Nephron (organoid): Measurements from ENCODE around the gene NSRP1.

Experiments
- H3K27ac Mint-ChIP-seq, 3 experiments: 2 replicates each; pipeline ENCODE4 v1.8.0; 2020; ENCODE audit warnings: mixed read lengths in 3 of 3, mild to moderate bottlenecking in 2 of 3, moderate library complexity in 1 of 3
- H3K27me3 Mint-ChIP-seq: 2 replicates; pipeline ENCODE4 v1.8.0; 2021; ENCODE audit warnings: low read depth, mild to moderate bottlenecking, moderate library complexity, mixed read lengths
- H3K36me3 Mint-ChIP-seq: 2 replicates; pipeline ENCODE4 v1.8.0; 2020; ENCODE audit warnings: low read depth, mixed read lengths
- H3K4me1 Mint-ChIP-seq: 2 replicates; pipeline ENCODE4 v1.8.0; 2020; ENCODE audit warnings: mixed read lengths
- H3K4me3 Mint-ChIP-seq, 3 experiments: 2 replicates each; pipeline ENCODE4 v1.8.0; 2020; ENCODE audit warnings: mild to moderate bottlenecking in 3 of 3, mixed read lengths in 3 of 3, moderate library complexity in 2 of 3
- H3K9me3 Mint-ChIP-seq: 2 replicates; pipeline ENCODE4 v1.8.0; 2020; ENCODE audit warnings: mixed read lengths
- CTCF ChIP-seq, 3 experiments: fragments of 200-600 bp; sonication (generic); IDR thresholded peaks; one replicate each; pipeline ENCODE4 v1.5.0; 2021; ENCODE audit warnings: antibody characterized with exemption in 3 of 3; ENCODE audit not compliant: unreplicated experiment in 3 of 3

Gene NSRP1

GRCh38 chr17:30160419-30161172, 44.0 kb downstream of the NSRP1 start:
- no peak for TF ChIP-seq CTCF (IDR thresholded peaks at IDR 0.05; ENCODE audit: unreplicated experiment in 3 of 3)
- H3K4me3 Mint-ChIP-seq, result no peak overlapping the region
- no peaks in the 10 kb centered on the region for H3K27me3 Mint-ChIP-seq
- H3K4me1 Mint-ChIP-seq, result no peaks in the 10 kb centered on the region
- H3K9me3 Mint-ChIP-seq, result peaks cover 32% of the 10 kb centered on the region
- peaks cover 72% of the 10 kb centered on the region for H3K36me3 Mint-ChIP-seq
- no peak overlapping the region for H3K27ac Mint-ChIP-seq

GRCh38 chr17:30161601-30162000, 45.0 kb downstream of the NSRP1 start:
- no peak overlapping the region for H3K4me3 Mint-ChIP-seq
- H3K36me3 Mint-ChIP-seq, result peaks cover 65% of the 10 kb centered on the region
- H3K4me1 Mint-ChIP-seq, result no peaks in the 10 kb centered on the region
- H3K27ac Mint-ChIP-seq, result no peak overlapping the region
- peaks cover 32% of the 10 kb centered on the region for H3K9me3 Mint-ChIP-seq
- TF ChIP-seq CTCF (IDR thresholded peaks at IDR 0.05; ENCODE audit: unreplicated experiment in 3 of 3), result no peak
- no peaks in the 10 kb centered on the region for H3K27me3 Mint-ChIP-seq

GRCh38 chr17:30164531-30164930, 47.9 kb downstream of the NSRP1 start:
- Mint-ChIP-seq H3K4me1 (no peaks in the 10 kb centered on the region), H3K36me3 (peaks cover 40% of the 10 kb centered on the region), H3K9me3 (peaks cover 12% of the 10 kb centered on the region), H3K27me3 (no peaks in the 10 kb centered on the region), H3K4me3 (no peak overlapping the region), H3K27ac (no peak overlapping the region)
- TF ChIP-seq CTCF (IDR thresholded peaks at IDR 0.05; ENCODE audit: unreplicated experiment in 3 of 3), result no peak

GRCh38 chr17:30165147-30165546, 48.5 kb downstream of the NSRP1 start:
- H3K4me1 Mint-ChIP-seq, result no peaks in the 10 kb centered on the region
- H3K4me3 Mint-ChIP-seq, result no peak overlapping the region
- H3K36me3 Mint-ChIP-seq, result peaks cover 34% of the 10 kb centered on the region
- H3K27ac Mint-ChIP-seq, result no peak overlapping the region
- TF ChIP-seq CTCF (IDR thresholded peaks at IDR 0.05; ENCODE audit: unreplicated experiment in 3 of 3), result no peak
- peaks cover 6% of the 10 kb centered on the region for H3K9me3 Mint-ChIP-seq
- no peaks in the 10 kb centered on the region for H3K27me3 Mint-ChIP-seq

- Mint-ChIP-seq H3K27ac (no peak overlapping the region), H3K36me3 (peaks cover 30% of the 10 kb centered on the region), H3K4me1 (no peaks in the 10 kb centered on the region), H3K9me3 (no peaks in the 10 kb centered on the region), H3K27me3 (no peaks in the 10 kb centered on the region), H3K4me3 (no peak overlapping the region)
- no peak for TF ChIP-seq CTCF (IDR thresholded peaks at IDR 0.05; ENCODE audit: unreplicated experiment in 3 of 3)
Observed at GRCh38 chr17:30165960-30166359, 49.3 kb downstream of the NSRP1 start.

- Mint-ChIP-seq H3K4me3 (no peak overlapping the region), H3K36me3 (peaks cover 34% of the 10 kb centered on the region), H3K9me3 (no peaks in the 10 kb centered on the region), H3K27me3 (no peaks in the 10 kb centered on the region), H3K27ac (no peak overlapping the region), H3K4me1 (no peaks in the 10 kb centered on the region)
- no peak for TF ChIP-seq CTCF (IDR thresholded peaks at IDR 0.05; ENCODE audit: unreplicated experiment in 3 of 3)
Observed at GRCh38 chr17:30170415-30170987, 53.9 kb downstream of the NSRP1 start.
